GM21619 (cell line): ENCODE results near the gene ZNRF1.

Experiments used
- ATAC-seq: cut with Tn5 transposase; IDR thresholded peaks from one replicate; pipeline ENCODE4 v1.9.1; 2021; ENCODE audit not compliant: unreplicated experiment

ZNRF1 gene

GRCh38 chr16:75138636-75139035 is 139.8 kb downstream of the ZNRF1 start:
- no peak for ATAC-seq

- no peak for ATAC-seq
Observed at GRCh38 chr16:75139498-75139897, 140.7 kb downstream of the ZNRF1 start.

- ATAC-seq = no peak
Observed at GRCh38 chr16:75143941-75144340, 145.1 kb downstream of the ZNRF1 start.

- no peak for ATAC-seq
Observed at GRCh38 chr16:75147968-75148310, 149.1 kb downstream of the ZNRF1 start.

- ATAC-seq = peak; percentile 82
Observed at GRCh38 chr16:75148311-75149195, 149.7 kb downstream of the ZNRF1 start, which contains the start of gene ZFP1. ZFP1 (plus strand) TSS chr16:75148524; CDS start chr16:75152952, 4,428 bp downstream.

- no peak for ATAC-seq
Observed at GRCh38 chr16:75151798-75152197, 153.0 kb downstream of the ZNRF1 start.

GRCh38 chr16:75152635-75153034 is 153.8 kb downstream of the ZNRF1 start:
- ATAC-seq = no peak

GRCh38 chr16:75160386-75160785 is 161.6 kb downstream of the ZNRF1 start:
- no peak for ATAC-seq
